Prostate gland (tissue), 2 donors: ENCODE data around the gene AKAP8L. TPM values are rescaled to one million over a fixed set of nuclear protein-coding genes. Genes with fewer than 3 reads are reported as not detected.
"Not testable (repeated sequence)": the region's sequence is repeated elsewhere in the genome, so short reads cannot be mapped to it uniquely, and the experiment has no call there.

Experiments used
- DNase-seq: peaks from one replicate; pipeline ENCODE4 v3.0.0-alpha.2; 2019; ENCODE audit warnings: low spot score
- H3K27ac ChIP-seq, 2 donors: fragments of 200-600 bp; sonication (generic); 2 replicates each; pipeline ENCODE4 v1.5.1; 2017 to 2019
- H3K27me3 ChIP-seq: fragments of 200-600 bp; sonication (generic); replicated peaks from 2 replicates; pipeline ENCODE4 v1.5.1; 2019; ENCODE audit not compliant: insufficient read depth
- H3K36me3 ChIP-seq, 2 donors: fragments of 200-600 bp; sonication (generic); 1 replicate in 1 of 2; 2 replicates in 1 of 2; pipeline versions ENCODE4 v1.5.1 to v1.8.1; 2017 to 2019
- H3K4me1 ChIP-seq: fragments of 200-600 bp; sonication (generic); replicated peaks from 2 replicates; pipeline ENCODE4 v1.5.1; 2019
- H3K4me3 ChIP-seq, 2 donors: fragments of 200-600 bp; sonication (generic); 2 replicates each; pipeline ENCODE4 v1.5.1; 2017 to 2019
- H3K9me3 ChIP-seq: fragments of 200-600 bp; sonication (generic); 2 replicates; pipeline ENCODE4 v1.5.1; 2017
- POLR2A ChIP-seq: fragments of 450-650 bp; IDR thresholded peaks from one replicate; pipeline ENCODE4 v1.6.1; 2016; ENCODE audit warnings: antibody characterized with exemption, mild to moderate bottlenecking
- POLR2AphosphoS5 ChIP-seq: sonication (generic); formaldehyde crosslinking; IDR thresholded peaks from one replicate; pipeline ENCODE4 v1.6.1; 2017; ENCODE audit warnings: antibody characterized with exemption
- WGBS: methylation state at CpG from one replicate; pipeline ENCODE4 v1.1.5; 2018; 5-methylcytosine and 5-hydroxymethylcytosine counted together
- intact Hi-C: fragments of 100-400 bp; cut with DNase I; formaldehyde crosslinking; loops from one replicate; pipeline ENCODE4 v1.14.2; 2022
- total RNA-seq, 2 donors: library from RNA; depleted of rRNA; stranded (reverse); fragments of >200 nt; gene quantifications; one replicate each; pipeline ENCODE4 v1.1.0, GENCODE V29; 2016
- TF ChIP-seq, protein P1 (sequence below), 4 experiments: fragments of 200-600 bp in 2 of 4; fragments of 450-650 bp in 2 of 4; sonication (generic) in 2 of 4; IDR thresholded peaks; 1 replicate in 3 of 4; 2 replicates in 1 of 4; pipeline ENCODE4 v1.5.1; 2016 to 2019; ENCODE audit warnings: antibody characterized with exemption in 4 of 4, mild to moderate bottlenecking in 2 of 4, moderate library complexity in 2 of 4

The AKAP8L gene
- total RNA-seq, 2 donors from 2014 or later, result 107 to 269 TPM

DNA sequence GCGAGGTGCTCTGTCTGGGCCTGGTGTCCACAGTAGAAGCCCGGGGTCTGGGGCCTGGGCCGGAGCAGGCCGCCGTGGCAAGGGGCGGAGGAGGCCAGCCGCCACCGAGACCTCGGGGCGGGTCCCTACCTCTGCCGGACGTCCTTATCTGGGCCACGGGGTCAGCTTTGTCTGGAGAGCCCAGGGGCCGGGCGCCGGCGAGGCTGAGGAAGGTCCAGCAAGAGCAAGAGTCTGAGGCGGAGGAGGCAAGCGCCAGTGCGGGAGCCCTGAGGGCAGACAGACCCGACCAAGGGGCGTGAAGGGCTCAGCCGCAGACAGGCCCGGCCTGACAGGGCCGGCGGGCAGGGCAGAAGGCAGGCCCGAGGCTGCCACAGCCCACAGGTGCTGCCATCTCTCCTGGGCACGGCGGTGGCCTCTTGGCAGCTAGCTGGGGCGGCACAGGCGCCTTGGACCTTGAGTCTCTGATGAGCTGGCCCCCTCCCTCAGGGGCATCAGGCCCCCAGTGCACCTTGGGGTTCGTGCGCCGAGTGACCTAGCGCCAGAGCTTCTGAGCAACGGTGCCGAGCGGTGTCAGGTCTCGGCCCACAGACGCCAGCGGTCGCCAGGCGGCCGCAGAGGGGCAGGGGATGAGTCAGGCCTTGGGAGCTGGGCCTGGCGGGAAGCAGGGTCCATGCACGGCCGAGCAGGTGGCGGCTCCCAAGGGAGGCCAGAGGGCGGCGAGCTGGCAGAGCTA, 20.1 kb downstream of the AKAP8L start:
- Histone ChIP-seq H3K9me3 (no peaks in the 10 kb centered on the region), H3K36me3 (peaks cover 13 to 43% of the 10 kb centered on the region in 2 donors), H3K4me1 (no peaks in the 10 kb centered on the region), H3K27me3 (no peaks in the 10 kb centered on the region), H3K27ac (no peak overlapping the region), H3K4me3 (no peak overlapping the region)
- intact Hi-C loops, result no loop called here
- TF ChIP-seq POLR2A, result no peak
- TF ChIP-seq POLR2AphosphoS5, result no peak
- TF ChIP-seq, protein P1, sequence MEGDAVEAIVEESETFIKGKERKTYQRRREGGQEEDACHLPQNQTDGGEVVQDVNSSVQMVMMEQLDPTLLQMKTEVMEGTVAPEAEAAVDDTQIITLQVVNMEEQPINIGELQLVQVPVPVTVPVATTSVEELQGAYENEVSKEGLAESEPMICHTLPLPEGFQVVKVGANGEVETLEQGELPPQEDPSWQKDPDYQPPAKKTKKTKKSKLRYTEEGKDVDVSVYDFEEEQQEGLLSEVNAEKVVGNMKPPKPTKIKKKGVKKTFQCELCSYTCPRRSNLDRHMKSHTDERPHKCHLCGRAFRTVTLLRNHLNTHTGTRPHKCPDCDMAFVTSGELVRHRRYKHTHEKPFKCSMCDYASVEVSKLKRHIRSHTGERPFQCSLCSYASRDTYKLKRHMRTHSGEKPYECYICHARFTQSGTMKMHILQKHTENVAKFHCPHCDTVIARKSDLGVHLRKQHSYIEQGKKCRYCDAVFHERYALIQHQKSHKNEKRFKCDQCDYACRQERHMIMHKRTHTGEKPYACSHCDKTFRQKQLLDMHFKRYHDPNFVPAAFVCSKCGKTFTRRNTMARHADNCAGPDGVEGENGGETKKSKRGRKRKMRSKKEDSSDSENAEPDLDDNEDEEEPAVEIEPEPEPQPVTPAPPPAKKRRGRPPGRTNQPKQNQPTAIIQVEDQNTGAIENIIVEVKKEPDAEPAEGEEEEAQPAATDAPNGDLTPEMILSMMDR (IDR thresholded peaks at IDR 0.05), result no peak
- DNase-seq, result no peak
- WGBS, result 90% methylated on average over 48 of the region's 50 CpGs

DNA sequence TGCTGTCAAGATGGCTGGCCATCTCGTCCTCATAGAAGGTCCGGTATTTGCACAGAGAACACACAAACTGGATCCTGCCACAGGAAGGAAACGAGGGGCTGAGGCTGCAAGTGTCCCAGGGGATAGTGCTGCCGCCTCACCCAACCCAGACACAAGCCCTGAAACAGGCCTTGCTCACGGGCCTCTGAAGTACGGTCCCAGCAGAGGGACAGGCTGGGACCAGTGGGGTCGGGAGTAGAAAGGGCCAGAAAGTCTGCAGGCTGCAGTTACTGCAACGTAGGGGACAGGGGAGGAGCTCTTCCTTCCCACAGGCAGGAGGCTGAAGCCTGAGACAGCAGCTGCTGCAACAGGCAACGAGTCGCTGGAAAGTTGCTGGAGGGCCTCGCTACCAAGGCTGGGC, 21.0 kb downstream of the AKAP8L start:
- intact Hi-C loops, result no loop called here
- Histone ChIP-seq H3K4me1 (no peaks in the 10 kb centered on the region), H3K27me3 (no peaks in the 10 kb centered on the region), H3K4me3 (no peak overlapping the region), H3K36me3 (peaks cover 13 to 43% of the 10 kb centered on the region in 2 donors), H3K27ac (no peak overlapping the region), H3K9me3 (no peaks in the 10 kb centered on the region)
- 84% methylated on average over 11 of the region's 11 CpGs for WGBS
- no peak for DNase-seq
- no peak for TF ChIP-seq POLR2AphosphoS5
- TF ChIP-seq POLR2A, result no peak
- TF ChIP-seq, protein P1 (IDR thresholded peaks at IDR 0.05), result no peak

DNA sequence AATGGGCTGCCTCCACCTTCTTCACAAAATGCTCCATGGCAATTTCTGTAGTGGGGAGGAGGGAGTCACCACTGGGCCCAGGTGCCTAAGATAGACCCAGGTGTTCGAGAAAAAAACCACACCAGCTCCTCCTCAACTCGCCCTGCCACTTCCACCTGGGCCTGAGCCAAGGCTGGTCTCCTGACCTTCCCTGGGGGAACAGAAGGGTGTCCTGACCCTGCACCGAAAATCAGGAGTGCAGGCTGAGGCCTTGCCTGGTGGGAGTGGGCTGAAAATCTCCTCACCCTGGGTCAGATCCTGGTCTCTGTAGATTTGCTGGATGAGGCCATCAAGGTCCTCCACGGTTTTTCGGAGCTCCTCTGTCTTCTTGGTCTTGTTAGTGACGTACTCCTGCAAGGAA, 21.6 kb downstream of the AKAP8L start:
- peaks cover 15 to 43% of the 10 kb centered on the region in 2 donors for H3K36me3 ChIP-seq
- 90% methylated on average over 6 of the region's 6 CpGs for WGBS

DNA sequence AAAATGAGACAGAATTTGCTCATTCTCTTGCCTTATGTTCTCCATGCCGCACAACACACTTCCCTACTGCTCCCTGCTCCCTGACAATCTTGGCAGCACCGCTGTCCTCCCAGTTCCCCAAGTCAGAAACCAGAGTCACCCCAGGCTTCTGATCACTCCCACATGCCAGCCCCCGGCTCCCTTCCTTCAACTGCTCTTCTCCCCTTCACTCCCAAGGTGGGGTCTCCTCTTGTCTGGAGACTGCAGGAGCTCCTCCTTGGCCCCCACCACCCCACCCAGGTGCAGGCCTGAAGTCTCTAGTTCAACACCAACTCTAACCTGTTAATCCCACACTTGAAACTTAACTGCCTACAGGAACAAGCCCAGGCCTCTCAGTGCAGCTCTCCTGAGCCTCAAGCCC, 22.4 kb downstream of the AKAP8L start:
- peaks cover 18 to 43% of the 10 kb centered on the region in 2 donors for H3K36me3 ChIP-seq
- no peak overlapping the region for H3K27ac ChIP-seq
- no peaks in the 10 kb centered on the region for H3K27me3 ChIP-seq
- no peak for DNase-seq
- 95% methylated on average over 3 of the region's 3 CpGs for WGBS
- intact Hi-C loops, result no loop called here
- no peaks in the 10 kb centered on the region for H3K4me1 ChIP-seq
- no peaks in the 10 kb centered on the region for H3K9me3 ChIP-seq
- no peak for TF ChIP-seq POLR2AphosphoS5
- TF ChIP-seq, protein P1 (IDR thresholded peaks at IDR 0.05), result no peak
- H3K4me3 ChIP-seq, result no peak overlapping the region

More for the DNA sequence above, 21.6 kb downstream of the AKAP8L start:
- Histone ChIP-seq H3K27me3 (no peaks in the 10 kb centered on the region), H3K4me1 (no peaks in the 10 kb centered on the region), H3K9me3 (no peaks in the 10 kb centered on the region), H3K4me3 (no peak overlapping the region), H3K27ac (no peak overlapping the region)
- intact Hi-C loops, result no loop called here
- TF ChIP-seq, protein P1 (IDR thresholded peaks at IDR 0.05), result no peak
- TF ChIP-seq POLR2A (no peak), POLR2AphosphoS5 (no peak)
- DNase-seq, result no peak

DNA sequence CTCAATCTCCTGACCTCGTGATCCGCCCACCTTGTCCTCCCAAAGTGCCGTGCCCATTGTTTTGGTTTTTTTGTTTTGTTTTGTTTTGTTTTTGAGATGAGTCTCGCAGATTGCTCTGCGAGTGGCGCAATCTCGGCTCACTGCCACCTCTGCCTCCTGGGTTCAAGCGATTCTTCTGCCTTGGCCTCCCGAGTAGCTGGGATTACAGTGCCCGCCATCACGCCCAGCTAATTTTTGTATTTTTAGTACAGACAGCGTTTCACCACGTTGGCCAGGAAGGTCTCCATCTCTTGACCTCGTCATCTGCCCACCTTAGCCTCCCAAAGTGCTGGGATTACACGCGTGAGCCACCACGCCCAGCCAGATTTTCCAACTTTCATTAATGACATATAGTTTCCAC, 23.5 kb downstream of the AKAP8L start:
- H3K4me3 ChIP-seq, H3K27me3 ChIP-seq, intact Hi-C loops, H3K9me3 ChIP-seq, H3K4me1 ChIP-seq, H3K27ac ChIP-seq, DNase-seq: not testable (repeated sequence)
- H3K36me3 ChIP-seq, result peaks cover 14 to 38% of the 10 kb centered on the region in 2 donors
- WGBS, result 86% methylated on average over 17 of the region's 17 CpGs
